Esophagus (tissue), 2 donors: Measurements from ENCODE around the gene MRPS2. TPM values are rescaled to one million over a fixed set of nuclear protein-coding genes. Genes with fewer than 3 reads are reported as not detected.

Source experiments
- H3K27ac ChIP-seq, 2 donors: one replicate each; pipeline ENCODE4 v1.5.1; 2013; ENCODE audit warnings: low read depth in 2 of 2, mild to moderate bottlenecking in 2 of 2, inconsistent platforms in 1 of 2, low read length in 1 of 2, moderate library complexity in 1 of 2
- H3K27me3 ChIP-seq, 2 donors: one replicate each; pipeline ENCODE4 v1.6.1; 2013; ENCODE audit warnings: low read length in 2 of 2, control low read depth in 1 of 2, mild to moderate bottlenecking in 1 of 2; ENCODE audit not compliant: insufficient read depth in 2 of 2, control insufficient read depth in 1 of 2
- H3K36me3 ChIP-seq, 2 donors: one replicate each; pipeline ENCODE4 v1.6.1; 2013; ENCODE audit warnings: low read length in 1 of 2; ENCODE audit not compliant: control insufficient read depth in 2 of 2, insufficient read depth in 2 of 2
- H3K4me1 ChIP-seq, 2 donors: one replicate each; pipeline ENCODE4 v1.6.1; 2013; ENCODE audit warnings: low read length in 1 of 2; ENCODE audit not compliant: control insufficient read depth in 2 of 2, insufficient read depth in 2 of 2
- H3K4me3 ChIP-seq, 2 donors: one replicate each; pipeline ENCODE4 v1.5.1; 2013; ENCODE audit warnings: low read length in 2 of 2, mild to moderate bottlenecking in 2 of 2, low read depth in 1 of 2, moderate library complexity in 1 of 2
- H3K9me3 ChIP-seq, 2 donors: one replicate each; pipeline ENCODE4 v1.6.1; 2013; ENCODE audit warnings: mild to moderate bottlenecking in 2 of 2, low read depth in 1 of 2, low read length in 1 of 2, moderate library complexity in 1 of 2; ENCODE audit not compliant: control insufficient read depth in 2 of 2, insufficient read depth in 1 of 2
- WGBS, 2 donors: extraction: QIAGEN DNeasy Blood & Tissue Kit; methylation state at CpG; one replicate each; pipeline ENCODE4 v1.1.7; 2013; 5-methylcytosine and 5-hydroxymethylcytosine counted together
- polyA plus RNA-seq, 2 donors: library from polyadenylated mRNA; stranded (reverse); fragments of 200-250 nt; gene quantifications; one replicate each; pipeline ENCODE4 v1.2.3, GENCODE V29; 2013
- donor health status: healthy with polysubstance abuse.
- donor health status: Bipolar disorder and iron deficiency.

The MRPS2 gene
- polyA plus RNA-seq, 2 donors = 19.3 to 40.8 TPM

DNA sequence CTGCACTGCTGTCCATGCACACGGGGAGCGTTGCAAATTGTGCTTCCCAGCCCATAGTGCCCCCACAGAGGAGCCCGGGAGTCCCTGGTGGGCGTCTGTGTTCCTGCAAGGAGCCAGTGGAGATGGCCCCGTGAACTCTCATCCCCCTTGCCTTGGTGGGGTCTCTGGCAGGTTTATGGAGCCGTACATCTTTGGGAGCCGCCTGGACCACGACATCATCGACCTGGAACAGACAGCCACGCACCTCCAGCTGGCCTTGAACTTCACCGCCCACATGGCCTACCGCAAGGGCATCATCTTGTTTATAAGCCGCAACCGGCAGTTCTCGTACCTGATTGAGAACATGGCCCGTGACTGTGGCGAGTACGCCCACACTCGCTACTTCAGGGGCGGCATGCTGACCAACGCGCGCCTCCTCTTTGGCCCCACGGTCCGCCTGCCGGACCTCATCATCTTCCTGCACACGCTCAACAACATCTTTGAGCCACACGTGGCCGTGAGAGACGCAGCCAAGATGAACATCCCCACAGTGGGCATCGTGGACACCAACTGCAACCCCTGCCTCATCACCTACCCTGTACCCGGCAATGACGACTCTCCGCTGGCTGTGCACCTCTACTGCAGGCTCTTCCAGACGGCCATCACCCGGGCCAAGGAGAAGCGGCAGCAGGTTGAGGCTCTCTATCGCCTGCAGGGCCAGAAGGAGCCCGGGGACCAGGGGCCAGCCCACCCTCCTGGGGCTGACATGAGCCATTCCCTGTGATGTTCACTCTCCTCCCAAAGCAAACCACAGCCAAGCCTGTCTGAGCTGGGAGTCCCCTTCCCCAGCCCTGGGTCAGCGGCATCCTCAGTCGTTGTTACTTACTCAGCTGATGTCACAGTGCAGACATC, 3.1 kb downstream of the MRPS2 start:
- peaks cover 6 to 10% of the 10 kb centered on the region in 2 donors for H3K4me1 ChIP-seq
- WGBS, 2 donors = 90 to 91% methylated on average over 41 of the region's 41 CpGs

DNA sequence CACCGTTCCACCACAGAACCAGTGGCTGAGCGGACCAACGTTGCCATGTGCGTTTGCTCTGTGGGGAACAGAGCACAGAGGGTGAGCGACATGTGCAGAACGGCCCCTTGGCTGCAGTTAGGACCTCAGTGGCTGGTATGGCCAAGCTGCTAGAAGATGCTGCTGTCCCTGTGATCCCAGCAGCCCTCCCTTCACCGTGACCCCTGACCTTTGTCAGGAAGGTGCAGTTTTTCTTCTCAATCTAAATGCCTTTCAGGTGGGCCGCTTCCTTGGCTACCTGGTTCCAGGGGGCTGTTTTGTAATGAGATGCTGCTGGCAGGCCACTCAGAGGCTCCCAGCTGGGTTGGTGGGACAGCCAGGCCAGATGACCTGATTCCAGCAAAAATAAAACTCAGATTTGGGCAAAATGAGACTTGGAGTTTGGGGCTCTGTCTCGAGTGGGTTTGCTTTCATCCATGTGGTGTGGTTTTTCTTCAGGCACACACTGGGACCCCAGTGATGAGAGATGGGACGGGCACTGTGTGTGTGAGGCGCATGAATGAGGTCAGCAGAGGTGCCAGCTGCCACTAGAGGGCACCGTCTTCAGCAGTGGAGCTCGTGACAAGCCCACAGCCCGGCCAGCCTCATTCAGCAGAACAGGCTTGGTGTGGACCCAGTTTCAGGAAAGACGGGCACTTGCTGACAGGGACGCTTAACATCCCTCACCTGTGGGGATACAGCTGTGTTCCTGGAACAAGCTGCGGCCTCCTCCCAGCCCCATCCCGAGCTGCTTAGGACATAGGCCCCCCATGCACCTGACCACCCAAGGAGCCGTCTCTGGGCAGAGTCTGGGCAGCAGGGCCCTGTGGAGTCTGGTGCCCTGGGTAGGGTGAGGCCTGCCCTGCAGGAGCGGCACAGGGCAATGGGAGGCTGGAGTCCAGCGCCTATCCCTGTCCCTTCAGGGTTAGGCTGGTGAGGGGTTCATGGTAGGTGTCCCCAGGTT, 4.1 kb downstream of the MRPS2 start:
- H3K9me3 ChIP-seq = peaks cover 0 to 3% of the 10 kb centered on the region in 2 donors
- peaks cover 6 to 23% of the 10 kb centered on the region in 2 donors for H3K36me3 ChIP-seq
- peaks cover 6 to 10% of the 10 kb centered on the region in 2 donors for H3K4me1 ChIP-seq
- no peaks in the 10 kb centered on the region for H3K27me3 ChIP-seq
- H3K4me3 ChIP-seq = no peak overlapping the region
- H3K27ac ChIP-seq = no peak overlapping the region
- 66 to 68% methylated on average over 21 of the region's 21 CpGs for WGBS, 2 donors

More for the DNA sequence above, 3.1 kb downstream of the MRPS2 start:
- Histone ChIP-seq H3K36me3 (peaks cover 6 to 23% of the 10 kb centered on the region in 2 donors), H3K27me3 (no peaks in the 10 kb centered on the region), H3K27ac (no peak overlapping the region), H3K9me3 (peaks cover 0 to under 1% of the 10 kb centered on the region in 2 donors), H3K4me3 (no peak overlapping the region)

DNA sequence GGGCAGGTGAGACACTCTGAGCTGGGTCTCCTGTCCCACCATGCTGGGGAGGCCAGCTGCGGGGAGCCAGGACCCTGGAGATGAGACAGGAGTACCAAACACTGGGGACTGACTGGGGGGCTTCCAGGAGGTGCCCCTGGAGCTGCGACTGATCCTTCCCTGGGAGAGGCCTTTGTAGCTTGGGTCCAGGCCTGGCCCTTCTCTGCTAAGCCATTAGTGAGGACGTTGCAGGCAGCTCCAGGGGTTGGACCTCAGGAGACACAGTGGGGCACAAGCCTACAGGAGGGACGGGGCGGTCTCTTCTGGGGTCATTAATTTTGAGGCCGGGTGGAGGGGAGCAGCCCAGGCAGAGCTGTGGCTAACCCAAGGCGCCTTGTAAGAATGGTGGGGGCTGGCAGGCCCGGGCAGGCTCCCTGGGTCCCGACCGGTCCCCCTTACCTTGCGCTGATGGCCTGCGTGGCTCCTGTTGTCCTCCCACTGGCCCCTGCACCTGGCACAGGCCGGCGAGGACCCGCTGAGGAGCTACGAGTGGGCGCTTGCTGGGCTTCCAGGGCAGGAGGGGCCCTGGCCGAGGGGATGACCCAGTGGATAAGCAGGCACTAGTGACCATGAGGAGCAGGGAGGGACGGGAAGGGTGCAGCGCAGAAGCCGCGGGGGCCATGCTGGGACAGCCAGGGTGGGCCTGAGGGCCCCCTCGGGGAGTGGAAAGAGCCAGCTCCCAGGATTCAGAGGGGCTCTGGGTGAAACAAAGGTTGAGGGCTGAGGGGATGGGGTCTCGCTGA, 5.1 kb downstream of the MRPS2 start:
- Histone ChIP-seq H3K27ac (no peak overlapping the region), H3K4me1 (peaks cover 6 to 10% of the 10 kb centered on the region in 2 donors), H3K36me3 (peaks cover 6 to 23% of the 10 kb centered on the region in 2 donors), H3K27me3 (no peaks in the 10 kb centered on the region), H3K9me3 (peaks cover 0 to 3% of the 10 kb centered on the region in 2 donors), H3K4me3 (no peak overlapping the region)
- WGBS, 2 donors = 84 to 86% methylated on average over 22 to 24 of the region's 24 CpGs

DNA sequence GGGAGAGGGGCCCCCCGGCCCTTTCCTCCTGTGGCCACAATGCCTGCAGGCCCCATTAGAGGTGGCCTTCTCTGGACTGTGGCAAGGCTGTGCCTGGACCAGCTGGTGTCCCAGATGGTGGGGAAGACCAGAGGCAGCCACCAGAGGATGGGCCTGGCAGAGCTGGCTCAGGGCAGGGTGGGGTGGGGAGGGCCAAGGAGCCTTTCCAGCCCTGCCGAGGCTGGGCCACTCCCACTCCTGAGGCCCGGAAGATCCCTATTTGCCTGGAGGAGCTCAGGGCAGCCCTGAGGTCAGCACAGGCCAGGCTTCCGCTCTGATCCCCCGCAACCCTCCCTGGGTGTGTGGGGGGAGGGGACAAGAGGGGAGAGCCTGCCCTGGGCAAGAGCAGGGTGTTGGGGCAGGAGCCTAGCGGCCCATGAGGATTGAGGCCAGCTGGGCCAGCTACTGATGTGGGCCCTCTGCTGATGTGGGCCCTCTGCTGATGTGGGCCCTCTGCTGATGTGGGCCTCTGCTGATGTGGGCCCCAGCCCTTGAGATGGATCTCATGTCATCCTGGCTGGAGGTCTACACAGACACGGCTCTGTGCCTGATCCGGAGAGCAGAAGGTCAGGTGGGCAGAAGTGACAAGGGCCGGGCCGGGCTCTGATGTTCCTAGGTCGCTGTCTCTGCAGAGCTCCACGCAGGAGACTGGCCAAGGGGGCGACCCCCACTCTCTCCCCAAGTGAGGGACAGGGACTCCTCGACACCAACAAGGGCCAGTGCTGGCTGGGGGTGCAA, 6.0 kb downstream of the MRPS2 start:
- no peaks in the 10 kb centered on the region for H3K27me3 ChIP-seq
- peaks cover 0 to 3% of the 10 kb centered on the region in 2 donors for H3K9me3 ChIP-seq
- H3K27ac ChIP-seq = no peak overlapping the region
- peaks cover 3 to 6% of the 10 kb centered on the region in 2 donors for H3K4me1 ChIP-seq
- WGBS, 2 donors = 63 to 71% methylated on average over 12 to 14 of the region's 14 CpGs
- no peak overlapping the region for H3K4me3 ChIP-seq
- H3K36me3 ChIP-seq = peaks cover 6 to 23% of the 10 kb centered on the region in 2 donors

DNA sequence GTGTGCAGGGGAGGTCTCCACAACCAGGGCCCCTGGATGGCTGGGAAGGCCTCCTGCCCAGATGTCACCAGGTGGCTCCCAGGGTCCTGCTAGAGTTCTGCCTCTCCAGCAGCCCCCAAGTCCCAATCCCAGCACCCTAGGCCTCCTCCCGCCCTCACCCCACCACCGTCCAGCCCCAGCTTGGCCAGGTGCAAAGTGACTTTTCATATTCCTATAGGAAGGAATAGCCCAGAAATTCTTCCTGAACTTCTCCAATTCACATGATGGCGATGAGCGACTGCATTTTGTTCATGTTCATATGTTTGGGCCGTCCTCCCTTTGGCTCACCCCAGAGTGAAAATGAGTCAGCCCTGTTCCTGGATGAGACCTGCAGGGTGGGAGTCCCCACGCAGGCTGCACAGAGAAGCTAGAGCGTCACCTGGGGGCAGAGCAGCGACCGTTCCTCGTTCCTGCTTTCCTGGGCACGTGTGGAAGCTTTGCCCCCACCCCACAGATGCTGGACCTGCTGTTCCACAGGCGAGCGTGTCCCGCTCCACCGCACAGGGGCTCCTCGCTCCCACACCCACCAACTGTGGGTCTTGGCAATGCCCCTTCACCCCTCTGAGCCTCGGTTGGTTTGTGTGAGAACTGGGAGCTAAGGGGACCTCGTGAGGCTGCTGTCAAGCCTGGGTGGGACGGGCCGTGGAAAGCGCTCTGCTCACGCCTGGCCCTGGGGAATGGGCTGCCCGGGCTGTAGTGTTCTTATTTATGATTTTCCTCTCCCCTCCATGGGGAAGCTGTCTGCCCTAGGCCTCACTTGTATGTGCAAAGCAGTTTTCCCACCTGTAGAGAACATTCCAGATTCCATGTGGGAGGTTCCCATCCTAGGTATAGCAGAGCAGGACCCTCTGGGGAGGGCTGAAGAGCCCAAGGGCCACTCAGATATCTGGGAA, 6.9 kb downstream of the MRPS2 start:
- Histone ChIP-seq H3K36me3 (peaks cover 6 to 23% of the 10 kb centered on the region in 2 donors), H3K27ac (no peak overlapping the region), H3K4me3 (no peak overlapping the region), H3K9me3 (peaks cover 0 to 3% of the 10 kb centered on the region in 2 donors), H3K4me1 (peaks cover 0 to 5% of the 10 kb centered on the region in 2 donors), H3K27me3 (no peaks in the 10 kb centered on the region)
- 84 to 87% methylated on average over 22 to 23 of the region's 23 CpGs for WGBS, 2 donors

DNA sequence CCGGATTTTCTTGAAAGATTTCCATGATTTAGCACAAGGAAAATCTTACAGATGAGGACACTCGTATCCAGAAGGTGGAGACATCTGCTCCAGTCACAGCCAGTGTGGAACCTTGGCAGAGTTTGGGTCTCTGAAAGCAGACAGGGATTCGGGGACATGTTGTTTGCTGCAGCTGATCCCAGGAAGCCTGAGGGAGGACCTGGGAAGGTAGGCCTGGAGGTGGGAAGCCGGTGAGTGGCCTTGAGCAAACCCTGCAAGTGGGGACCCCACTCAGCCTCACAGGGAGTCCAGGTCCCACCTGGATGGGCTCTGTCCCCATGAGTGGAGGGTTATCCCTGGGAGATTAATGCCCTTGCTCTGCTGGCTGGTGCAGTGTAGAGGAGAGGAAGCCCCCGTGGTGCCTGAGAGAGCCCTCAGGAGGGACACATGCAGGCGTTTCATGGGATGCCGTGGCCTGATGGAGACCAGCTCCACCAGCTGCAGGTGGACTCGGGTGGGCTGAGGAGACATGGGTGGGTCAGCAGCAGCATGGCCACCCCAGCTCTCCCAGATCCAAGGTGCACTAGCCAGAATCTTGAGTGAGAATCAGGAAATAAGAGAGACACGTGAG, 7.8 kb downstream of the MRPS2 start:
- WGBS, 2 donors = 91% methylated on average over 9 of the region's 9 CpGs
- Histone ChIP-seq H3K4me3 (no peak overlapping the region), H3K9me3 (peaks cover 0 to 3% of the 10 kb centered on the region in 2 donors), H3K27me3 (no peaks in the 10 kb centered on the region), H3K36me3 (peaks cover 6 to 16% of the 10 kb centered on the region in 2 donors), H3K4me1 (peaks cover 0 to 5% of the 10 kb centered on the region in 2 donors), H3K27ac (no peak overlapping the region)

DNA sequence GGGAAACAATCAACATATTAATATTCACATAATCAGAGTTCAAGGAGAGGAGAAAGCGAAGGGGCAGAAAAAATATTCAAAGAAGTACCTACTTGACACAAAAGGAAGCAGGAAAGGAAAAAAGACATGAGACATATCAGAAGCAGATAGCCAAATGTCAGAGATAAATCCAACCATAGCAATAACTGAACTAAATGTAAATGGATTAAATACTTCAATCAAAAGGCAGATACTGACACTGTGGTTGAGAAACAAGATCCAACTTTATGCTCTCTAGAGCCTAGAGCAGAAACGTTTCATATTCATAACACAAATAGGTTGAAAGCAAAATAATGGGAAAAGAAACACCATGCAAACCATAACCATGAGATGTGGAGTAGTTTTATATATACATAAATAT, 9.0 kb downstream of the MRPS2 start:
- peaks cover 0 to 3% of the 10 kb centered on the region in 2 donors for H3K9me3 ChIP-seq
- H3K27me3 ChIP-seq = no peaks in the 10 kb centered on the region
- H3K36me3 ChIP-seq = peaks cover 0 to 5% of the 10 kb centered on the region in 2 donors
- WGBS, 2 donors = 85 to 87% methylated on average over 2 of the region's 2 CpGs
- peaks cover 0 to 2% of the 10 kb centered on the region in 2 donors for H3K4me1 ChIP-seq
- H3K27ac ChIP-seq = no peak overlapping the region
- H3K4me3 ChIP-seq = no peak overlapping the region
